T-helper 1 cell treated with Interleukin-12 subunit alpha and Interleukin-12 subunit beta and Interleukin-4 antibody, amounts not matched to agents 30 μg/mL and 1 μg/mL, for 36 hours (primary cell): Measurements from ENCODE around the gene GAS7.
"Not testable (repeated sequence)": the region's sequence is repeated elsewhere in the genome, so short reads cannot be mapped to it uniquely, and the experiment has no call there.

Source experiments
- H3K27ac Mint-ChIP-seq: one replicate; pipeline ENCODE4 v1.8.0; 2021; ENCODE audit warnings: mild to moderate bottlenecking, mixed read lengths
- H3K27me3 Mint-ChIP-seq: one replicate; pipeline ENCODE4 v1.8.0; 2021; ENCODE audit warnings: low read depth, mixed read lengths
- H3K36me3 Mint-ChIP-seq: one replicate; pipeline ENCODE4 v1.8.0; 2021; ENCODE audit warnings: low read depth, mixed read lengths
- H3K4me1 Mint-ChIP-seq: one replicate; pipeline ENCODE4 v1.8.0; 2021; ENCODE audit warnings: low read depth, mixed read lengths
- H3K4me3 Mint-ChIP-seq: one replicate; pipeline ENCODE4 v1.8.0; 2021; ENCODE audit warnings: mild to moderate bottlenecking, moderate library complexity, mixed read lengths
- H3K9me3 Mint-ChIP-seq: one replicate; pipeline ENCODE4 v1.8.0; 2021; ENCODE audit warnings: mixed read lengths

The GAS7 gene

GRCh38 chr17:10107316-10108165 is 90.9 kb downstream of the GAS7 start:
- no peaks in the 10 kb centered on the region for H3K4me1 Mint-ChIP-seq
- H3K27ac Mint-ChIP-seq: no peak overlapping the region
- no peaks in the 10 kb centered on the region for H3K9me3 Mint-ChIP-seq
- H3K36me3 Mint-ChIP-seq: no peaks in the 10 kb centered on the region
- H3K27me3 Mint-ChIP-seq: peaks cover 6% of the 10 kb centered on the region
- H3K4me3 Mint-ChIP-seq: no peak overlapping the region

- no peaks in the 10 kb centered on the region for H3K36me3 Mint-ChIP-seq
- H3K27me3 Mint-ChIP-seq: no peaks in the 10 kb centered on the region
- no peak overlapping the region for H3K27ac Mint-ChIP-seq
- no peak overlapping the region for H3K4me3 Mint-ChIP-seq
- H3K4me1 Mint-ChIP-seq: no peaks in the 10 kb centered on the region
- no peaks in the 10 kb centered on the region for H3K9me3 Mint-ChIP-seq
Observed at GRCh38 chr17:10106067-10106466, 92.3 kb downstream of the GAS7 start.

GRCh38 chr17:10105513-10106001 is 92.8 kb downstream of the GAS7 start:
- Mint-ChIP-seq H3K9me3 (no peaks in the 10 kb centered on the region), H3K27me3 (no peaks in the 10 kb centered on the region), H3K27ac (no peak overlapping the region), H3K36me3 (no peaks in the 10 kb centered on the region), H3K4me1 (no peaks in the 10 kb centered on the region), H3K4me3 (no peak overlapping the region)

- H3K27me3 Mint-ChIP-seq: no peaks in the 10 kb centered on the region
- H3K36me3 Mint-ChIP-seq: no peaks in the 10 kb centered on the region
Observed at GRCh38 chr17:10103712-10104111, 94.7 kb downstream of the GAS7 start.

GRCh38 chr17:10102817-10103216 is 95.6 kb downstream of the GAS7 start:
- Mint-ChIP-seq H3K9me3 (no peaks in the 10 kb centered on the region), H3K27ac (no peak overlapping the region), H3K27me3 (no peaks in the 10 kb centered on the region), H3K4me1 (no peaks in the 10 kb centered on the region), H3K4me3 (no peak overlapping the region), H3K36me3 (no peaks in the 10 kb centered on the region)

More at GRCh38 chr17:10103712-10104111, 94.7 kb downstream of the GAS7 start:
- Mint-ChIP-seq H3K27ac (no peak overlapping the region), H3K4me3 (no peak overlapping the region), H3K9me3 (no peaks in the 10 kb centered on the region), H3K4me1 (no peaks in the 10 kb centered on the region)

GRCh38 chr17:10099051-10099571 is 99.3 kb downstream of the GAS7 start:
- H3K4me1 Mint-ChIP-seq: no peaks in the 10 kb centered on the region
- no peak overlapping the region for H3K4me3 Mint-ChIP-seq

GRCh38 chr17:10096596-10096995 is 101.8 kb downstream of the GAS7 start:
- H3K36me3 Mint-ChIP-seq: no peaks in the 10 kb centered on the region
- no peak overlapping the region for H3K27ac Mint-ChIP-seq
- H3K27me3 Mint-ChIP-seq: no peaks in the 10 kb centered on the region
- no peak overlapping the region for H3K4me3 Mint-ChIP-seq
- H3K9me3 Mint-ChIP-seq: no peaks in the 10 kb centered on the region
- H3K4me1 Mint-ChIP-seq: no peaks in the 10 kb centered on the region

More at GRCh38 chr17:10099051-10099571, 99.3 kb downstream of the GAS7 start:
- no peaks in the 10 kb centered on the region for H3K9me3 Mint-ChIP-seq
- no peaks in the 10 kb centered on the region for H3K27me3 Mint-ChIP-seq
- no peak overlapping the region for H3K27ac Mint-ChIP-seq
- H3K36me3 Mint-ChIP-seq: no peaks in the 10 kb centered on the region

- H3K9me3 Mint-ChIP-seq, H3K27me3 Mint-ChIP-seq, H3K4me3 Mint-ChIP-seq, H3K36me3 Mint-ChIP-seq, H3K27ac Mint-ChIP-seq, H3K4me1 Mint-ChIP-seq: not testable (repeated sequence)
Observed at GRCh38 chr17:10095295-10095694, 103.1 kb downstream of the GAS7 start.

GRCh38 chr17:10094797-10095196 is 103.6 kb downstream of the GAS7 start:
- Mint-ChIP-seq H3K27me3 (no peaks in the 10 kb centered on the region), H3K27ac (no peak overlapping the region), H3K36me3 (no peaks in the 10 kb centered on the region), H3K4me3 (no peak overlapping the region), H3K4me1 (no peaks in the 10 kb centered on the region), H3K9me3 (no peaks in the 10 kb centered on the region)

GRCh38 chr17:10092595-10092994 is 105.8 kb downstream of the GAS7 start:
- no peaks in the 10 kb centered on the region for H3K9me3 Mint-ChIP-seq
- H3K36me3 Mint-ChIP-seq: no peaks in the 10 kb centered on the region
- no peaks in the 10 kb centered on the region for H3K27me3 Mint-ChIP-seq
- no peak overlapping the region for H3K4me3 Mint-ChIP-seq
- H3K4me1 Mint-ChIP-seq: no peaks in the 10 kb centered on the region
- no peak overlapping the region for H3K27ac Mint-ChIP-seq

GRCh38 chr17:10091046-10091445 is 107.4 kb downstream of the GAS7 start:
- Mint-ChIP-seq H3K27ac (no peak overlapping the region), H3K27me3 (no peaks in the 10 kb centered on the region), H3K4me1 (no peaks in the 10 kb centered on the region), H3K9me3 (no peaks in the 10 kb centered on the region), H3K4me3 (no peak overlapping the region), H3K36me3 (no peaks in the 10 kb centered on the region)

- no peaks in the 10 kb centered on the region for H3K9me3 Mint-ChIP-seq
- no peaks in the 10 kb centered on the region for H3K27me3 Mint-ChIP-seq
- no peak overlapping the region for H3K4me3 Mint-ChIP-seq
- no peak overlapping the region for H3K27ac Mint-ChIP-seq
- H3K4me1 Mint-ChIP-seq: no peaks in the 10 kb centered on the region
- no peaks in the 10 kb centered on the region for H3K36me3 Mint-ChIP-seq
Observed at GRCh38 chr17:10089196-10089804, 109.1 kb downstream of the GAS7 start.

GRCh38 chr17:10088444-10088843 is 110.0 kb downstream of the GAS7 start:
- no peaks in the 10 kb centered on the region for H3K4me1 Mint-ChIP-seq
- no peak overlapping the region for H3K27ac Mint-ChIP-seq
- no peaks in the 10 kb centered on the region for H3K27me3 Mint-ChIP-seq
- no peaks in the 10 kb centered on the region for H3K36me3 Mint-ChIP-seq
- H3K4me3 Mint-ChIP-seq: no peak overlapping the region
- peaks cover 3% of the 10 kb centered on the region for H3K9me3 Mint-ChIP-seq

GRCh38 chr17:10087355-10087754 is 111.1 kb downstream of the GAS7 start:
- no peak overlapping the region for H3K27ac Mint-ChIP-seq
- H3K4me1 Mint-ChIP-seq: no peaks in the 10 kb centered on the region
- no peaks in the 10 kb centered on the region for H3K27me3 Mint-ChIP-seq
- H3K4me3 Mint-ChIP-seq: no peak overlapping the region
- H3K9me3 Mint-ChIP-seq: peaks cover 8% of the 10 kb centered on the region
- H3K36me3 Mint-ChIP-seq: no peaks in the 10 kb centered on the region

GRCh38 chr17:10083864-10084263 is 114.5 kb downstream of the GAS7 start:
- Mint-ChIP-seq H3K36me3 (peaks cover 2% of the 10 kb centered on the region), H3K27ac (no peak overlapping the region), H3K9me3 (peaks cover 13% of the 10 kb centered on the region), H3K4me3 (no peak overlapping the region), H3K4me1 (no peaks in the 10 kb centered on the region), H3K27me3 (no peaks in the 10 kb centered on the region)
